ENCODE measurements around the gene CPED1.
A peak's percentile ranks its signal among the peaks of the same experiment; 100 is the strongest.
"Not testable (repeated sequence)": the region's sequence is repeated elsewhere in the genome, so short reads cannot be mapped to it uniquely, and the experiment has no call there.

The CPED1 gene

DNA sequence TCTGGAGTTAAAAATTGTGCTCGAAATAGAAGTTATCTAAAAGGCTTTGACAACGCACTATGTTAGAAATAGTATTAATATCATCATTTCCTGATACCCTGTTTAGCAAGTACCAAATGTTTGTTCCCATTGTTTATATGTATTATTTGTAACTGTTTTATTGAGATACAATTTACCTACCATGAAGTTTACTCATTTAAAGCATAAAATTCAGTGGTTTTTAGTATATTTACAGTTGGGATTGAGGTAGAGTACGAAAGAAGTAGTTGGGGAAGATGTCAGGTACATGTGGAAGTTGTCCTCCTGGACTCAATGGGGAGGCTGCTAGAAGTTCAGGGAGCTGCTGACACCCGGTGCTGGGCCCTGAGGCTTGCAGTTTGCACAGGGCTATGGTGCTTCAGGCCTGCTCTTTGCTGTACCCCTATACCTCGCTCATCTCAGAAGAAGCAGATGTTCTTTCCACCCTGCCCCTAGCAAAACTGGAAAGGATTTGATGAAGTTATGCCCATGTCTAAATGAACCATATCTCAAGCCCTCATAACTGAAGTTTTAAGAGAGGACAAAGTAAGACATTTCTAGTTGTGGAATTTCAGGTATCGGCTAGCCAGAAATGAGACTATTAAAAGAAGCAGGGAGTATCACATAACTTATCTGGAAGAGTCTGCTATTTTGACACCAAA, 315.1 kb downstream of the CPED1 start:
- no peak overlapping the region for H3K4me3 ChIP-seq (ENCODE audit: low read depth, low read length)

DNA sequence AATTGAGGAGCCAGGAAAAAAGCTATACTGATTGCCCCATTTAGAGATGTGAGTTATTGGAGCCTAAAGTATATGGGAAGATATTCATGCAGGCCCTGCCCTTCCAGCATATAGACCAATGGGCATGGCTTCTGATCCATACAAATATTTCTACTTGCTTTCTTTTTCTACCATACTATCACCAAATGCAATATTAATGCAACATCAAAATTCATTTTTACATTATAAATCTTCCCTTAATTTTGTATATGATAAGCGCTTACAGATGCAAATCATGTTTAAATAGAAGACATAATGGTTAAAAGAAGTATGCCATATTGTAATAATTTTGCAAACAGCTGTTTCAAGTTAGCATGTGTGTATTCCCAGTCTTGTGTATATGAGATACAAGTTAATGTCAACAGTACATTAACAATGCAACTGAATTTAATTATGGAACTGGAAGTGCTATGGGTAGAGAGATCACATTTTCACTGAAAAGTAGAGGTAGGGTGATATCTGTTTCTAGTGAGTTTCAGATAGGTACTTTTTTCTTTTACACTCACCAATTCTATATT, 315.7 kb downstream of the CPED1 start:
- H3K4me3 ChIP-seq (ENCODE audit: low read depth, low read length): no peak overlapping the region

DNA sequence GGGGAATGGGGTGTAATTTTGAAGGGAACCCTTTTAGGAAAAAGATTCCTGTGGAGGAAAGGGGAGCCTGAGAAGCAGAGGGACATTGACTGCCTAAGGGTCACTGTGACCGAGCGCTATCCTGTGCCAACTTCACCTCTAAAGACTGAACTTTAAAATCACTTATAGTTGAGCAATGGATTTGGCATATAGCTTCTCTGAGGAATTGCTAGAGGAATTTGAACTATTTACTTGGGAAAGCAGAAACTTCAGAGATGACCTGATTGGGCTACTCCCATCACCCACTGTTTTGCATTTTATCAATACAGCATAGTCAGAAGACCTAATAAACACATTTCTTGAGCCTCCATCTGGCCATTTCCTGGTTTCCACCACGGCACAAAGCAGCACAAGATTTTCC, 316.6 kb downstream of the CPED1 start:
- H3K4me3 ChIP-seq (ENCODE audit: low read depth, low read length): no peak overlapping the region

DNA sequence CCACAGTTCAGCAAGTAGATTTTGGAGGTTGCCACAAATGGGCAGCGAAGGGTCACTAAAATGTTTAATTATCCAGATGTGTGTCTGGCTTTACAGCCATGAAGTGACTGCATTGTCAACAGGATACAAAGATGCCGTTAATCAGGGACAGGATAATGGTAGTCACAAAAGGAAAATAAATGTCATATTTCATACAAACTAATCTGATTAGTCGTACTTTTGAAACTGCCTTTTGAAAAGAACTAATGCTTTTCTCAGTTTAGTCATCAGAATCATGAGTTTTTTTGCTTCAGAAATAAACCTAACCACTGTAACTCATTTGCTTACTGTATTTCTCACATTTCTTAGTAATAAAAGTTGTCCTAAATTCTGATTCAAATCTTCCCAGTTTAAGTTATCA, 318.1 kb downstream of the CPED1 start:
- no peak overlapping the region for H3K4me3 ChIP-seq (ENCODE audit: low read depth, low read length)

DNA sequence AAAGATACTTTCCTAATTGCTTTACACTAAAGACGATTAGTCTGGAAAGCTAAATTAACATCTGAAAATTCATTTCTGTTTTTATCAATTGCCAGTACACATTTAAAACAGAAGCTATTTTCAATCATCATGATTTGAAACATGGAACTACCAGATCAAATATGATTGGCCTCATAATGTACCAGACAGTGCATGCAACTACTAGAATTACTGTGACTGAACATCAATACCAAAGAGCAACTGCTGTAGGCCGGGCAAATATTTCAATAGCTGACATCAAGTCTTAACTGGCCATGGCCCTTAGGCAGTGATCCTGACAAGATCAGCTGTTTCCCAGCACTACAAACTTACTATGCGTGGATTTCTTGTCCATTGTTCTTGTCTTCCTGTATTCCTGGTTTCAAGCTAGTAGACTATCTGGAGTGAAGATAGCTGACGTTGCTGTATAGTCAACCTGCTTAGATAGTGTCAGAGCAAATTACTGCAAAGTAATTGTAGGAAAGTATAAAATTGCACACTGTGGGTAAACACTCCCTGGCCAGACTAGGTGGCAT, 318.6 kb downstream of the CPED1 start:
- no peak overlapping the region for H3K4me3 ChIP-seq (ENCODE audit: low read depth, low read length)

DNA sequence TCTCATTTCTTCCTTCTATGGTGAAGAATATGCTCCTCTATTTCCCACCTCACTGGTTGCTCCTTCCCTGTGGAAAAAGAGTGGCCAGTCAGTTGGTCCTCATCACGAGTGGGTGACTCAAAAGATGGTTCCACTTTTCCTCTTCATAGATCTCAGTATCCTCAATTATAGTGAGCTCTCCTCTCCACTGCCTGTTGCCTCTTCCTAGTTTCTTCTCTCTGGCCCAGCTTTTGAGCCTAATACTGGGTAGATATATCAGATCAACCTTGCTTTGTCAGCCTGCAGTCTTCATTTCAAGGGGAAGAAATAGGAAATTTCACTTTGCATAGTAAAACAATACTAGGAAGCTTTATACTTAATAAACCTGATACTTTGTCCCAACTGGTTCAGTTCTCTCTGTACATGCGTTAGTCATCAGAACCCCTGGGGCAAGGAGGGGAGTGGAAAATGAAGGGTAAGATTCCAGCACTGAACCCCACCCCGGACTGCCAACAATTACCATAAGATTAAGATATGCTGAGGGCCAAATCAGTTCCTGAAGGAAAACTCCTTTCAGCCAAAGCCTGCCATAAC, 324.8 kb downstream of the CPED1 start:
- no peak overlapping the region for H3K4me3 ChIP-seq (ENCODE audit: low read depth, low read length)

DNA sequence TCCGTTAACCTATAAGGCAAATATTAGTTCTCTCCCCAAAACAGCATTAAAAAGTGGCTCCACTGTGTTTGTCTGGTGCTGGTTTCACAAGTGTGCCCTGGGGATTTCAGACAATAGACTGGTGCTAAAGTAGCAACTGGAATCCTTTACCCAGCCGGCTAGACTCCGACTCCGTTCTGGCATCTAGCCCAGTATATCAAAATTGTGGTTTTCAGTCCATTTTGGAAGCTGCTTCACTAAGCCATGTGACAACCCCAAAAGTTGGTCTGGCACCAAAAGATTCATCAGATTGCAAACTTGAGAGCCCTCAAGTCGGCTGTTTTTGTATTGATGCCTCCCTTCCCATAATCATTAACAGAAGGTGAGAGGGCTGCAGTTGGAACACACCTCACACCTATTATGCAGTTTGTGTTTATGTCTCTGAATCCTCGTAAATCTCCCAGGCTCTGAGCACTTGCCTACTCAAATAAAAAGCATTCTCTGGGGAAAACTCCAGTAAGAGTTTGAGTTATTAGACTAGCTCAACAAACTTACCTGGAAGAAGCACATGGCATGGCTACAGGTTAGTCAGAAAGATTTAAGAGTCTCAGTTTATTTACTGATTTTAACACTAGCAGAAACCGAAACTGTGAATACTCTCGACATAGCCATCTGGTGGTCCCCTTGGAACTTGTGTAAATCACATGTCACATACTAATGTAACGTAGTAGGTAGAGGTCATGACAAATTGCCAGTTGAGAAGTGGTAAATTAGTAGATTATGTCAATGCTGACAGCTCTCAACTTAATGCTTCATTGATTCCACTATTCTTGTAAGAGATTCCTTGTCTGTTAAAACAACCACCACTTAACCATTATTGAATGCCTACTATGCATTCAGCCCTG, 325.5 kb downstream of the CPED1 start:
- no peak overlapping the region for H3K4me3 ChIP-seq (ENCODE audit: low read depth, low read length)

DNA sequence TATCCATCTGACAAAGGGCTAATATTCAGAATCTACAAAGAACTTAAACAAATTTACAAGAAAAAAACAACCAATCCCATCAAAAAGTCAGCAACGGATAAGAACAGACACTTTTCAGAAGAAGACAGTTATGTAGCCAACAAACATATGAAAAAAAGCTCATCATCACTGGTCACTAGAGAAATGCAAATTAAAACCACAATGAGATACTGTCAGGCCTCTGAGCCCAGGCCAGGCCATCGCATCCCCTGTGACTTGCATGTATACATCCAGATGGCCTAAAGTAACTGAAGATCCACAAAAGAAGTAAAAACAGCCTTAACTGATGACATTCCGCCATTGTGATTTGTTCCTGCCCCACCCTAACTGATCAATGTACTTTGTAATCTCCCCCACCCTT, 326.7 kb downstream of the CPED1 start:
- H3K4me3 ChIP-seq (ENCODE audit: low read depth, low read length): not testable (repeated sequence)

DNA sequence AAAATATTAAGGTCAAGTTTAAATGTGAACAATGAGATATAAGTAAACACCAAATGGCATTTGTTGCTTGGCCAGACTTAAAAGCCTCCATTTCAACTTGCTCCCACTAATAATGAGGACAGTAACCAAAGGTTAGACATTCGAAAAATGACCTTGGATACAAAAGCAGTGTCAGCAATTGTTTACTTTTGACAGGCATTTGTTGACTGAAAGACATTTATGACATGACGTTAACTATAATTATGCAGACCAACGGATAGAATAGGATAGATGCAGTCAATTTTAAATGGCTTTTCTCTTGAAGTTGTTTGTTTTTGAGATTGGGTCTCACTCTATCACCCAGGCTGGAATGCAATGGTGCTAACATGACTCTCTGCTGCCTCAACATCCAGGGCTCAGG, 333.9 kb downstream of the CPED1 start:
- H3K4me3 ChIP-seq (ENCODE audit: low read depth, low read length): no peak overlapping the region

DNA sequence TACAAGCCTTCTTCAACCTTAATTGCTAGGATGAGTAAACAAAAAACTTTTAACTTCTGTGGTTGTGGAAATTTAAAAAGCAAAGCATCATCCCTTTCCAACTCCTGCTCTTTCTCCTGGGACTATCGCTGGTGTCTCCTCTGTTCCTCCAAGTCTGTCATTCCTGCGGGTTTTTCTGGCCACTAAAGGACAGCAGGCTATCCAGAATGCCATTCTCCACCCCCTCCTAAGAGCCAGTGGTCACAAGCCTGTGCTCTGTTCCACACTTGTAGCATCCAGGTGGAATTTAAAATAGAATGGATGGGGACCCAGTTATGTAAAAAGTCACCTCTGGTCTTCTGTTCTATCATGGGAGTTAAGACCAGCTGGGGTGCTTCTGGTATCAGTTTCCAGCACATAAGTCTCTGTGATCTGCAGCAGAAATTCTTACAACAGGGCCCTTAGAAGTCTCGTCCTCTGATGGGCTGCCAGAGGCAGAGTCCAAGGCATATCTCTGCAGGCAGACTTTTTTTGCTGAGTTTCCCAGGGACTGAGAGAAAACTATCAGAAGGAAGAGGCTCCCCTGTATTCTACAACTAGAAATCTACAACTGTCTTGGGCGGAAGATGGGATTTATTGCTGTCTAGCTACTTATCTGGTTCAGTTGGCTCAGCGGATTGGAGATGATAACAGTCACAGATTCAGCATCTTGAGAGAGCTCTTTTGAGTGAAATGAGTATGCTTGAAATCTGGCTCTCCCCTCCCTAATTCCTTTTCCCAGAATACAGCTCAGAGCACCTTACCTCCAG, 335.2 kb downstream of the CPED1 start:
- no peak overlapping the region for H3K4me3 ChIP-seq (ENCODE audit: low read depth, low read length)

DNA sequence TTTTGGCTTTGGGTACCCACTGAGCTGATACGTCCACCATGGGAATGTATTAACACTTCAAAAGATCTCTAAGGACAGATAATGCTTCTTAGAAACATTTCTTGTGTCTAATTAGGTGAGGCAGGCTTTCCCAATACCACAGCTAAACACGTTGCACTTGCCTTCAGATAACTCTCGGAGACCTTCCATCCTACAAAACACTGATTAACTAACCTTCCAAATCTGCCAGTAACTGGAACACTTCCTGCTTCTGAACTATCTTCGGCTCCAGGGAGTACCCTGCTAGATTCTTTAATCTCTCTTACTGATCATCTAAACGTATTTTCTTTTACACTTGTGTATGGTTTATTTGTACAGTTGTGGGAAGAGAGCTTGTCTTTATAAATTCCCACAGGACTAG, 339.2 kb downstream of the CPED1 start:
- no peak overlapping the region for H3K4me3 ChIP-seq (ENCODE audit: low read depth, low read length)

DNA sequence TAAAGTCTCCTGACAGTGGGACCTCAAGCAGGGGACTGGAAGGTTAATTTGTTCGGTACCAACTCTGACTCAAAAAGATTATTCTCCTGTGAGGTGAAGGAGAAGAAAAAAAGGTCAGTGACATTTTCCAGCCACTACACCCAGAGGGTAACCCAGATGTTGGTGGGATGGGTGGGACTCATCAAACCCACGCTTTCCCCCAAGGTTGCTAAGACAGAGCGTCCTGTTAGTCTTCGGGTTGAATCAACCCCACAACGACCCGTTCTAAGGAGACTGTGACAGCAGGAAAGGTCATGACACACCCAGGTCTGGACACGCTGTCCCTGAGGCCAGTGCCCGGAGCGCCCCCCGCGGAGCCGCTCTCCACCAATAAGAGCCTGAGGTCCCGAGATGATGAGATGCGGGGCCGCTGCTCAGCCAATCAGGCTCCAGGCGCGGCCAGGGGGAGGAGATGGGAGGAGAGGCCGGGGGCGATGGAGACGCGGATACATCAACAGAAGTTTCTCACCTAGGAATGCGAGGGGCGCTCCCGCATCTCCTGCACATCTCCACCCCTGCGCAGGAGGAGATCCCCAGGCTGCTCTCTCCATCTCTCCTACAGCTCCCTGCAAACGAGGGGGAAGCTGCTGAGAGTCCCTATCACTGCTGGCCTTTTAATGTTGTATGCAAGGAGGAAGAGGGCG, 340.1 kb downstream of the CPED1 start, which contains the start of gene WNT16:
Gene WNT16, plus strand, starts transcription at position 493 of the 683 bp plus-strand sequence. CDS start 293 bp downstream, outside the sequence.
- peak within 1 kb of the TSS; percentile 41 for H3K4me3 ChIP-seq (ENCODE audit: low read depth, low read length)

DNA sequence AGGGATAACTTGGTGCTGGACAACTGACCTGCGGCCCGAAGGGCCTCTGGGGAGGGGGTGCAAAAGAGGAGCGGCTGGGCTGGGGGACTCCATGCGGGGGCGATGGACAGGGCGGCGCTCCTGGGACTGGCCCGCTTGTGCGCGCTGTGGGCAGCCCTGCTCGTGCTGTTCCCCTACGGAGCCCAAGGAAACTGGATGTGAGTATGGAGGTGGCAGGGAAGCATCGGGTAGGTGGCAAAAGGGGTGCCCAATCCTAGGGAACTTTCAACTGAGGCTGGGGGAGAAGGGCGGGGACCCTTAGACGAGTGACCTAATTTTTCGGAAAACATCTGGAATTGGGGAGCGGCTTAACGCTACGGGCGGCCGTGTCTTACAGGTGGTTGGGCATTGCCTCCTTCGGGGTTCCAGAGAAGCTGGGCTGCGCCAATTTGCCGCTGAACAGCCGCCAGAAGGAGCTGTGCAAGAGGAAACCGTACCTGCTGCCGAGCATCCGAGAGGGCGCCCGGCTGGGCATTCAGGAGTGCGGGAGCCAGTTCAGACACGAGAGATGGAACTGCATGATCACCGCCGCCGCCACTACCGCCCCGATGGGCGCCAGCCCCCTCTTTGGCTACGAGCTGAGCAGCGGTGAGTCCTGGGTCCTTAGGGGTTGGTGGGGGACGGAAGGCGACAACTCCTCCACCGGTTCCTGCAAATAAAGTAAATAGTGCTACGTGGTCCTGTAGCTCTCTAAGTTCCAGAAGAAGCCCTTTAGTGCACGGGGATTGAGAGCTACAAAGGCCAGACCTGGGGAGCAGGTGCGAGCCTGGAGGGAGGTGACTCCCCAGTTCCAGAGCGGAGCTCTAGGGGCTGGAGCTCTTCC, 340.9 kb downstream of the CPED1 start:
- peak overlapping the region; percentile 41 for H3K4me3 ChIP-seq (ENCODE audit: low read depth, low read length)

DNA sequence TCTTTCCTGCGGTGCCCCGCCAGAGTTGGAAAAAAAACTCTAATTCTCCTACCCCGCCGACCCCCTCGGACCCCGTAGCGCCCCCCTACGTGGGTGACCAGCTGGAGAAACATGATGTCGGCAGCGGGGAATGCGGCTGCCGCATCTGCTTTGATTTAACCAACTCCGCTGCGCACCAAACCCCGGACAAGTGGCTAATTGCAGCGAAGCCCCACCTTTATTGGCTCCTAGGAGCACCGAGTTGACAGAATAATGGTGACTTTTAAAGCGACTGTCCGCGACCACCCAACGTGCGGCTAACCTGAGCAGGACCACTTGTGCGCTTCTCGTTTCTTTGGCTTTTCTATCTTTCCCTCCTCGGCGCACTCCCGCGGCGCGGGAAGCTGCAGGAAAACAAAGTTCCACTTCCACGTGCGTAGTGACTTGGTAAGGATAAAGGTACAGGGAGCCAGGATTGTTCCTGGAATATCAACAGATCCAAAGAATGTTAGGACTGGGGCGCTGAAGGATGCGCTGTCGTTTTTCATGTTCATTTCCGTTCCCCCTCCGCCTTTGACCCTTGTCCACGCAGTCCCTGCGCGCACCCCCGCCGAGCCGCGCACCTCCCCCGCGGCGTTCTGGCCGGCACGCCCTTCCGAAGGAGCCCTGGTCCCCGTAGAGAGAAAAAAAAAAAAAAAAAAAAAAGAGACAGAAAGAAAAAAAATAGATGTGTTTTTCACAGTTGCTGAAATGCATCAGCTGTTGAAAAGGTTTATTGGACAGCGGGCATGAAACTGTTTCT, 341.7 kb downstream of the CPED1 start:
- H3K4me3 ChIP-seq (ENCODE audit: low read depth, low read length): peak overlapping the region; percentile 48

DNA sequence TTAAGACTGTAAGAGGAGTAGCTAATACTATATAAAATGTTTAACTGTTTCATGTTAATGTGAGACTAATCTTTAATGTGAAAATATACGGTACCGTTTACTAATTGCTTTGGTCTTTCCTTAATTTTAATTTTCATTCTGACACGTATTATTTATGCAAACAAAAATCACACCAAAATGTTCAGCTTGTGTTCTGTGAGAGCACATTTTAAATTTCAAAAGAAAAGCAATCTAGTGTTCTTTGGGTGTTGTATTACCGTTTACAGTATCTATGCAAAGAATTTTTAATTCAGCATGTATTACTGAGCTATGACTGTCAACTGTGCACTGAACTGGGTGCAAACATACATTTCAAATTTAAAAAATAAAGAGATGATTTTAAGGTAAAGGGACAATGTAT, 342.5 kb downstream of the CPED1 start:
- H3K4me3 ChIP-seq (ENCODE audit: low read depth, low read length): no peak overlapping the region

DNA sequence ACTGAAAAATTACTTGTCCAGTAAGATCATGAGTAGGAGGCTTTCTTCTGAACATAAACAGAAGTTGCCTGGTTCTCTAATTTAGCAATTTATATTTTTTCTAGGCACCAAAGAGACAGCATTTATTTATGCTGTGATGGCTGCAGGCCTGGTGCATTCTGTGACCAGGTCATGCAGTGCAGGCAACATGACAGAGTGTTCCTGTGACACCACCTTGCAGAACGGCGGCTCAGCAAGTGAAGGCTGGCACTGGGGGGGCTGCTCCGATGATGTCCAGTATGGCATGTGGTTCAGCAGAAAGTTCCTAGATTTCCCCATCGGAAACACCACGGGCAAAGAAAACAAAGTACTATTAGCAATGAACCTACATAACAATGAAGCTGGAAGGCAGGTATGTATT, 343.1 kb downstream of the CPED1 start:
- no peak overlapping the region for H3K4me3 ChIP-seq (ENCODE audit: low read depth, low read length)

DNA sequence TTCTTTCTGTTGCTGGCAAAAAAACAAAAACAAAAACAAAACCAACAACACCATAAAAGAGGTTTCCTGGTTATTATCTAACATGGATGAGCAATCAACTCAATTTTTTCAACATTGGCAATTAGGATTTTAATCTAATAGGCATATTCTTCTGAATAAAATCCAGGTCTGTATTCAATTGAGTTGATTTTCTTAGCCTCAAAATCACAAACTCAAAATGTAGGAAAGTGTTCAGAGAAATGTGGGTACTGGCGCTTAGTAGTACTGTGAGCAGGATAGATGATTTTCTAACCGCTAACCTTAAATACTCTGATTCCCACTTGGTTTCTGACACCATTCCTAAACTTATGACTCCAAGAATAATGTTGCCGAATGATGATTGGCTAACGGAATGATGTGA, 345.9 kb downstream of the CPED1 start:
- H3K4me3 ChIP-seq (ENCODE audit: low read depth, low read length): no peak overlapping the region
